Measurements from ENCODE around the gene PANK4. TPM values are rescaled to one million over a fixed set of nuclear protein-coding genes. Genes with fewer than 3 reads are reported as not detected.

Gene PANK4
- total and polyA plus RNA-seq, 12 donors = 26.1 to 56.4 (median 34.5) TPM

DNA sequence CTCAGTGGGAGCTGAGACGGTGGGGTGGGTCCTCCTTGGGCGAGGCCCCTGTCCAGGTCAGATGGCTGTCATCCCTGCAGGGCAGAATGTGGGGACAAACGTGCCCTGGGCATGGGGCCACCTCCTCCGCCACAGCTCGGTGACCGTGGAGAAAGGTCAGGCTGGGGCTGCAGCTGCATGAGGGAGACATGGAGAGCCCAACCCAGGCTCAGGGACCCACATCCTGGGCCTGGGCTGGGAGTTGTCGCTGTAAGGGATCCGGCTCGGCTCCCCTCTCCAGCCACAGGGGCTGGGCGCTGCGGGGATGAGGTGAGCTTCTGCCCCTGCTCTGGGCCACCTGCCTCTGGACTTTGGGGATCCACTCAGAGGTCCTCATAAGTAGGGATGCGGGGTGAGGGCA, 50.8 kb downstream of the PANK4 start:
- TF ChIP-seq, protein P1, sequence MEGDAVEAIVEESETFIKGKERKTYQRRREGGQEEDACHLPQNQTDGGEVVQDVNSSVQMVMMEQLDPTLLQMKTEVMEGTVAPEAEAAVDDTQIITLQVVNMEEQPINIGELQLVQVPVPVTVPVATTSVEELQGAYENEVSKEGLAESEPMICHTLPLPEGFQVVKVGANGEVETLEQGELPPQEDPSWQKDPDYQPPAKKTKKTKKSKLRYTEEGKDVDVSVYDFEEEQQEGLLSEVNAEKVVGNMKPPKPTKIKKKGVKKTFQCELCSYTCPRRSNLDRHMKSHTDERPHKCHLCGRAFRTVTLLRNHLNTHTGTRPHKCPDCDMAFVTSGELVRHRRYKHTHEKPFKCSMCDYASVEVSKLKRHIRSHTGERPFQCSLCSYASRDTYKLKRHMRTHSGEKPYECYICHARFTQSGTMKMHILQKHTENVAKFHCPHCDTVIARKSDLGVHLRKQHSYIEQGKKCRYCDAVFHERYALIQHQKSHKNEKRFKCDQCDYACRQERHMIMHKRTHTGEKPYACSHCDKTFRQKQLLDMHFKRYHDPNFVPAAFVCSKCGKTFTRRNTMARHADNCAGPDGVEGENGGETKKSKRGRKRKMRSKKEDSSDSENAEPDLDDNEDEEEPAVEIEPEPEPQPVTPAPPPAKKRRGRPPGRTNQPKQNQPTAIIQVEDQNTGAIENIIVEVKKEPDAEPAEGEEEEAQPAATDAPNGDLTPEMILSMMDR (IDR thresholded peaks at IDR 0.05) = no peak
- Histone ChIP-seq H3K4me3 (no peak overlapping the region), H3K36me3 (no peaks in the 10 kb centered on the region), H3K27me3 (peaks cover 0 to 50% (median 25%) of the 10 kb centered on the region in 7 donors), H3K9me3 (no peaks in the 10 kb centered on the region), H3K27ac (no peak overlapping the region), H3K4me1 (peaks cover 0 to 10% (median 0%) of the 10 kb centered on the region in 9 donors)
- ATAC-seq = peak in 1 of 8 donors; percentile 19
- DNase-seq = no peak
- intact Hi-C loops (cut with DNase I) = no loop called here
- 83 to 88% methylated on average over 12 of the region's 12 CpGs for WGBS, 2 donors

DNA sequence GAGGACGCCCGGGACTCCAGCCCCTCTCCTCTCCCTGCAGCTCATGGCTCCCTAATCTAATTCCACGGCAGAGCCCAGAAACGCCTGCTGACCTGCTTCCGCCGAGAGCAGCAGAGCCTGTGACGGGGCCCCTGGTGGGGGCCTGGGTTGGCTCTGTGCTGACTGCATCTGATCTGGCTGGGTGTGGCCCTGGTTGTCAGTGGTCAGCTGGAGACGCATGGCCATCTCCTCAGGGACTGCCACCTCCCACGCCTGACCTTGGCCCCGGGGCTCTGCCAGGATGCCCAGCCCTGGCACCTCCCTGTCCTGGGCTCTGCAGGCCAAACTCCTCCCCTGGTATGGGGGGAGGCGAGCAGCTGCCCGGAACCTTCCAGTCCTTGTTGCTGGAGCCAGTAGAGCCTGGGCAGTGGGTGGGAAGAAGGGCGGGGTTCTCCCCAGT, 51.4 kb downstream of the PANK4 start:
- Histone ChIP-seq H3K27me3 (peaks cover 0 to 54% (median 32%) of the 10 kb centered on the region in 7 donors), H3K9me3 (no peaks in the 10 kb centered on the region), H3K4me3 (no peak overlapping the region), H3K36me3 (no peaks in the 10 kb centered on the region), H3K4me1 (peaks cover 0 to 10% (median 0%) of the 10 kb centered on the region in 9 donors), H3K27ac (no peak overlapping the region)
- TF ChIP-seq, protein P1 (IDR thresholded peaks at IDR 0.05) = no peak
- 44 to 46% methylated on average over 13 of the region's 13 CpGs for WGBS, 2 donors
- peak; percentile 21 to 72 (median 38) for ATAC-seq
- intact Hi-C loops (cut with DNase I) = no loop called here
- no peak for DNase-seq

DNA sequence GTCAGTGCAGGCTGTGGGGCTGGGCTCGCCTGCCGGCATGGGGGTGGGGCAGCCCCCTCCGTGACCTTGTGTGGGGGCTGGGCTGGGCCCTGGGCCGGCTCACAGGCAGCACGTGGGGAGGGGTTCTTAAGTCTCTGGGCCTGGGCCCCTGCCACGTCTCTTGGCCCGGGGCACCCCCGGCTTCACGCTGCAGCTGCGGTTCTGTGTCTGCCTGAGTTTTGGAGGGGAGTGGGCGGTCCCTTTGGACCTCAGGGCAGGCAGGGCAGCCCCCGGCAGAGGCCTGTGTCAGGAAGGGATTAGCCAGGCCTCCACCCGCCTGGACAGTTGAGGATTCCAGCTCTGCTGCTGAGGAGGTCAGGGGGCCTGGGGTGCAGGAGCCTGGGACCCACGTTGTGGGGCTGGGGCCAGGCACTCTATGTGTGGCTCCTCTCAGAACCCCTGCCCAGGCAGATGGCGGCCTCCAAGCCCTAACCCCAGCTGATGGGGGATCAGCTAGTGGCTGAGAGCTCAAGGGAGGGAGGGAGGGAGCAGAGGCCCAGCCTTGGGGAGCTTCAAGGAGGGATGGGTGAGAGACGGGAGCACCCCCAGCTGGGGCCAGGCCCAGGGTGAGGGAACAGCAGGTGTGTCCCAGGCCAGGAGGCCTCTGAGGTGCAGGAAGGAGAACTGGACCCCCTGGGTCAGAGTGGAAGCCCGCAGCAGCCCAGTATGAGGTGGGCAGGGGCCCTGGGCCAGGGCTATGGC, 52.1 kb downstream of the PANK4 start:
- no peak for DNase-seq
- ATAC-seq = peak in 1 of 8 donors; percentile 10
- TF ChIP-seq, protein P1 (IDR thresholded peaks at IDR 0.05) = no peak
- H3K36me3 ChIP-seq = no peaks in the 10 kb centered on the region
- intact Hi-C loops (cut with DNase I) = no loop called here
- H3K27me3 ChIP-seq = peaks cover 0 to 61% (median 36%) of the 10 kb centered on the region in 7 donors
- 45 to 57% methylated on average over 17 of the region's 17 CpGs for WGBS, 2 donors
- peaks cover 0 to 10% (median 0%) of the 10 kb centered on the region in 9 donors for H3K4me1 ChIP-seq
- no peak overlapping the region for H3K4me3 ChIP-seq
- H3K27ac ChIP-seq = no peak overlapping the region
- H3K9me3 ChIP-seq = no peaks in the 10 kb centered on the region

DNA sequence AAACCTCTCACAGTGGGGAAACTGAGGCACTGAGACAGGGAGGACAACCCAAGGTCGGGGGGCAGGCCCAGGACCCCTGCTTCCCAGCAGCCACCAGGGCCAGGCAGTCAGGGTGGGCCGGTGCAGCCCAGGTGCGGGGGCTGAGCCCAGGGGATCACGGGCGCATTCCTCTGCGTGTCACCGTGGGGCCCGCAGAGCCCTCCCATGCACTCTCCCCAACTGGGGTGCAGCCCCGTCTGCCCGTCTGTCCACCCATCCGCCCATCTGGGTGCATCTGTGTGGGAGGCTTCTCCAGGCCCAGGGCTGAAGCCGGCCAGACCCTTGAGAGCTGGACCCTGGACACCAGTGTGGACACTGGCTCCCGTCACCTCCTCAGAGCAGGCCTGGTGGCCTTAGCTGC, 53.2 kb downstream of the PANK4 start:
- peaks cover 0 to 68% (median 47%) of the 10 kb centered on the region in 7 donors for H3K27me3 ChIP-seq
- intact Hi-C loops (cut with DNase I) = no loop called here
- H3K4me1 ChIP-seq = peaks cover 0 to 10% (median 0%) of the 10 kb centered on the region in 9 donors
- H3K9me3 ChIP-seq = no peaks in the 10 kb centered on the region
- no peak overlapping the region for H3K27ac ChIP-seq
- DNase-seq (no peak), ATAC-seq (no peak)
- H3K4me3 ChIP-seq = no peak overlapping the region
- TF ChIP-seq, protein P1 (IDR thresholded peaks at IDR 0.05) = no peak
- WGBS, 2 donors = 79 to 81% methylated on average over 13 of the region's 13 CpGs
- no peaks in the 10 kb centered on the region for H3K36me3 ChIP-seq

All from heart right ventricle (tissue), 16 donors.